HL-60 (cell line): ENCODE results near the gene TRIM29.

Experiments used
- TF ChIP-seq, protein P1 (sequence below): IDR thresholded peaks from one replicate; pipeline ENCODE4 v1.5.1; 2011; ENCODE audit warnings: low read length, control low read depth, inconsistent platforms; ENCODE audit not compliant: insufficient read depth
- TF ChIP-seq, protein P2 (sequence below): IDR thresholded peaks from 2 replicates; pipeline ENCODE4 v1.6.1; 2012; ENCODE audit warnings: low read depth; ENCODE audit not compliant: insufficient replicate concordance

DNA sequence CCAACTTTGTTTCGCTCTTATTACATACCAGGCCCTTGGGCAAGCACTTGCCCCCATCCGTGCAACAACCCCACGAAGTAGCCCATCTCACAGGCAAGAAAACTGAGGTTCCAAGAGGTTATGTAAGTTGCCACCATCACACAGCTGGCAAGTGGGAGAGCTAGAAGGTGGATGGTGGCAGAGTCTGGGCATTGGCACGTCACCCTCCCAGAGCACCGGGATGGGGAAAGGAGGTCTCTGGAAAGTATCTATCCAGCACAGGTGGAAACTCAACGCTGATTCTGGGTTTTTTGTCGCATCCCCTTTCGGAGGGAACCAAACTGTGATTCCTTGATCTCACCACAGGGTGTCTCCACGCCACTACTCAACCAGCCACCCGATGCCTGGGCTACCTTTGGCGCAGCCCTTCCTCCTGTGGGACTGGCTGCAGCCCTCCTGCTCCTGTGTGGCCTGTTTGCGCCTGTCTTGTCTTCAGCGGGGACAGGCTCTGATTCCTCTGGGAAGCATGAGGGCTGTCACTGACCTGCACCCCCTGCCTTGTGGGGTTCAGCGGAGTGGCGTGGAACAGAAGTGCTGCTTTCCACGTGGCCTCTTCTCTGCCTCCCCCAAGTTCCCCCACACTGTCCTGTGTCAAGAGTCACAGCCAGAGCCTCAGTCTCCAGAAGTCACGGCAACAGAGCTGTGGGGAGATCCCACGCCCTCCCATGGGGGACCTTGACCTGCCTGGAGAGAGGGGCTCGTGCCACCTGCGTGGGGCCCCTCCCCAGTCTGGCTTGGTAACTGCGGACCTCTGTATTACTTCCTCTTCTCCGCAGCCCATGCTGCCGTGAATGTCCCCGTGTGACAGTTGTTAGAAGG lies 34.4 kb upstream of the TRIM29 start:
- TF ChIP-seq, protein P1, sequence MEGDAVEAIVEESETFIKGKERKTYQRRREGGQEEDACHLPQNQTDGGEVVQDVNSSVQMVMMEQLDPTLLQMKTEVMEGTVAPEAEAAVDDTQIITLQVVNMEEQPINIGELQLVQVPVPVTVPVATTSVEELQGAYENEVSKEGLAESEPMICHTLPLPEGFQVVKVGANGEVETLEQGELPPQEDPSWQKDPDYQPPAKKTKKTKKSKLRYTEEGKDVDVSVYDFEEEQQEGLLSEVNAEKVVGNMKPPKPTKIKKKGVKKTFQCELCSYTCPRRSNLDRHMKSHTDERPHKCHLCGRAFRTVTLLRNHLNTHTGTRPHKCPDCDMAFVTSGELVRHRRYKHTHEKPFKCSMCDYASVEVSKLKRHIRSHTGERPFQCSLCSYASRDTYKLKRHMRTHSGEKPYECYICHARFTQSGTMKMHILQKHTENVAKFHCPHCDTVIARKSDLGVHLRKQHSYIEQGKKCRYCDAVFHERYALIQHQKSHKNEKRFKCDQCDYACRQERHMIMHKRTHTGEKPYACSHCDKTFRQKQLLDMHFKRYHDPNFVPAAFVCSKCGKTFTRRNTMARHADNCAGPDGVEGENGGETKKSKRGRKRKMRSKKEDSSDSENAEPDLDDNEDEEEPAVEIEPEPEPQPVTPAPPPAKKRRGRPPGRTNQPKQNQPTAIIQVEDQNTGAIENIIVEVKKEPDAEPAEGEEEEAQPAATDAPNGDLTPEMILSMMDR: peak; percentile 77
- TF ChIP-seq, protein P2, sequence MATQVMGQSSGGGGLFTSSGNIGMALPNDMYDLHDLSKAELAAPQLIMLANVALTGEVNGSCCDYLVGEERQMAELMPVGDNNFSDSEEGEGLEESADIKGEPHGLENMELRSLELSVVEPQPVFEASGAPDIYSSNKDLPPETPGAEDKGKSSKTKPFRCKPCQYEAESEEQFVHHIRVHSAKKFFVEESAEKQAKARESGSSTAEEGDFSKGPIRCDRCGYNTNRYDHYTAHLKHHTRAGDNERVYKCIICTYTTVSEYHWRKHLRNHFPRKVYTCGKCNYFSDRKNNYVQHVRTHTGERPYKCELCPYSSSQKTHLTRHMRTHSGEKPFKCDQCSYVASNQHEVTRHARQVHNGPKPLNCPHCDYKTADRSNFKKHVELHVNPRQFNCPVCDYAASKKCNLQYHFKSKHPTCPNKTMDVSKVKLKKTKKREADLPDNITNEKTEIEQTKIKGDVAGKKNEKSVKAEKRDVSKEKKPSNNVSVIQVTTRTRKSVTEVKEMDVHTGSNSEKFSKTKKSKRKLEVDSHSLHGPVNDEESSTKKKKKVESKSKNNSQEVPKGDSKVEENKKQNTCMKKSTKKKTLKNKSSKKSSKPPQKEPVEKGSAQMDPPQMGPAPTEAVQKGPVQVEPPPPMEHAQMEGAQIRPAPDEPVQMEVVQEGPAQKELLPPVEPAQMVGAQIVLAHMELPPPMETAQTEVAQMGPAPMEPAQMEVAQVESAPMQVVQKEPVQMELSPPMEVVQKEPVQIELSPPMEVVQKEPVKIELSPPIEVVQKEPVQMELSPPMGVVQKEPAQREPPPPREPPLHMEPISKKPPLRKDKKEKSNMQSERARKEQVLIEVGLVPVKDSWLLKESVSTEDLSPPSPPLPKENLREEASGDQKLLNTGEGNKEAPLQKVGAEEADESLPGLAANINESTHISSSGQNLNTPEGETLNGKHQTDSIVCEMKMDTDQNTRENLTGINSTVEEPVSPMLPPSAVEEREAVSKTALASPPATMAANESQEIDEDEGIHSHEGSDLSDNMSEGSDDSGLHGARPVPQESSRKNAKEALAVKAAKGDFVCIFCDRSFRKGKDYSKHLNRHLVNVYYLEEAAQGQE: no peak
